HG03521 (cell line): Measurements from ENCODE around the gene ASB5.
A peak's percentile ranks its signal among the peaks of the same experiment; 100 is the strongest.
"Not testable (repeated sequence)": the region's sequence is repeated elsewhere in the genome, so short reads cannot be mapped to it uniquely, and the experiment has no call there.

ENCODE experiments used
- ATAC-seq: cut with Tn5 transposase; IDR thresholded peaks from one replicate; pipeline ENCODE4 v1.9.1; 2021; ENCODE audit warnings: mild to moderate bottlenecking, moderate library complexity; ENCODE audit not compliant: unreplicated experiment

The ASB5 gene

DNA sequence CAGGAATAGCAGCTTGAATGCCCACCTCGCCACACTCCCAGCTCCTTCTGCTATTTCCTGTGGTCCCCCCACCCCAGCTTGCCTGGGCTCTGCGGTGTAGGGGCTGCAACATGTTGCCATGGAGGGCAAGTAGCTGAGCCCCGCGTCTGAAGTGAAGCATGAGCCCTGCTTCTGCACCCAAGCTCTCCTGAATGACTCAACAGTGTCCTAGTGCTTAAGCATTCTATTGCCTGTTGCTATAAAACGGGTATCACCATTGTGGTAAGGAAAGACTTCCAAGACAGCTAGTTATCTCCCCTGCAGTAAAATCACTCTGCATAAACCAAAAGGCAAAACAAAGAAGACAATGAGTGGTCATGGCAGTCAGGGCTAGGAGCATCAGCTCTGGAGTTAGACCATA lies 42.3 kb downstream of the ASB5 start:
- ATAC-seq = no peak

DNA sequence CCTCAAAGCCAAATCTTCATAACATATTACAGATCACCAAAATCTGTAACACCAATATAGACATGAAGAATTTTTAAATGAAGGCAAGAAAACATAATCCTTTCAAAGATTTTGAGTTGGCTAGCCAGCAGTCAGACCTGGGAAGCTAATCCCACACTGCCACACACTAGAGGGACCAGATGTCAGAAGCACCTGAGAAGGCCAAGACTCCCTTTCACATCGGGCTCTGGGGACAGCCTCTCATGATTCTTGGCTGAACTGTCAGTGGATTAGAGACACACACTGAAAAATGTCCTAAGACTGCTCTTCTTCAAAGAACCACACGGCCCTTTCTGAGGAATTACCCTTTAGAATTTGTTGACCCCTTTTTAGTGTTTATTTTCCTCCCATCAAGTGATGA lies 45.5 kb downstream of the ASB5 start:
- no peak for ATAC-seq

DNA sequence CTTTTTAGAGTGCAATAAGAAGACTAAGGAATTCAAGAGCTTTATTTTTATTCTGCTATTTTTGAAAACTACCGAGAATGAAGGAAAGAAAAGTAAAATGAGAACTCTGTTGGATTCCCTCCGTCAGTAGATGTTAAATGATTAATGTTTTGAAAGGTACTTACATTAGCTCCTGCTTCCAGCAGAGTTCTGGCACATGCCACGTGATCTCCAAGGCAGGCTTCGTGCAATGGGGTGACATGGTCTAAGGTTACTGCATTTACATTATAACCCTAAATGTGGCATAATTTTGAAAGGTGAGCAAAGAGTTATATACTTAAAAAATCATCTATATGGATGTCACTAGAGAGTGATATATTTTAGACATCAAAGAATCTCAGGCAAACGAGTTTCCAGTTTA lies 46.9 kb downstream of the ASB5 start:
- no peak for ATAC-seq

DNA sequence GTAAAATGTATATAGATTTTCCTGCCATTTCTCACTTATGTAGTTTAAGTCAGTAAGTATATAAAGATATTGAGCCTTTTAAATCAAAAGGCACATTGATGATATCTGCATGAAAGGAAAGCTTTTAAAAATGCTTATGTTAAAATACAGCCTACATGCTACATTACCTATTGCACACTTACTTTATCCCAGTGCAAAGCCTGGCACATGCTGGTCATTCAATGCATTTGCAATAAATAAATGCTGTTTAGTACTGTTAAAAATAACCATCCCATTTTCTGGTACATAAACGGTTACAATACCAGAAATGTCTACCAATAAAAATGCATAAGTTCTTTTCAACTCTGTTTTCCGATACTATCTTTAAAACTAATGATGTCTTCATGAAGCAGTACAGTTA lies 51.5 kb downstream of the ASB5 start:
- ATAC-seq = no peak

DNA sequence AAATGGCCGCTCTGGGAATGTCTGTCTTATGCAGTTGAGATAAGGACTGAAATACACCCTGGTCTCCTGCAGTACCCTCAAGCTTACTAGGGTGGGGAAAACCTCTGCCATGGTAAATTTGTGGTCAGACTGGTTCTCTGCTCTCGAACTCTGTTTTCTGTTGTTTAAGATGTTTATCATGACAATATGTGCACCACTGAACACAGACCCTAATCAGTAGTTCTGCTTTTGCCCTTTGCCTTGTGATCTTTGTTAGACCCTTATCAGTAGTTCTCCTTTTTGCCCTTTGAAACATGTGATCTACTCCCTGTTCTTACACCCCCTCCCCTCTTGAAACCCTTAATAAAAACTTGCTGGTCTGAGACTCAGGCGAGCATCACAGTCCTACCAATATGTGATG lies 56.7 kb downstream of the ASB5 start:
- not testable (repeated sequence) for ATAC-seq

DNA sequence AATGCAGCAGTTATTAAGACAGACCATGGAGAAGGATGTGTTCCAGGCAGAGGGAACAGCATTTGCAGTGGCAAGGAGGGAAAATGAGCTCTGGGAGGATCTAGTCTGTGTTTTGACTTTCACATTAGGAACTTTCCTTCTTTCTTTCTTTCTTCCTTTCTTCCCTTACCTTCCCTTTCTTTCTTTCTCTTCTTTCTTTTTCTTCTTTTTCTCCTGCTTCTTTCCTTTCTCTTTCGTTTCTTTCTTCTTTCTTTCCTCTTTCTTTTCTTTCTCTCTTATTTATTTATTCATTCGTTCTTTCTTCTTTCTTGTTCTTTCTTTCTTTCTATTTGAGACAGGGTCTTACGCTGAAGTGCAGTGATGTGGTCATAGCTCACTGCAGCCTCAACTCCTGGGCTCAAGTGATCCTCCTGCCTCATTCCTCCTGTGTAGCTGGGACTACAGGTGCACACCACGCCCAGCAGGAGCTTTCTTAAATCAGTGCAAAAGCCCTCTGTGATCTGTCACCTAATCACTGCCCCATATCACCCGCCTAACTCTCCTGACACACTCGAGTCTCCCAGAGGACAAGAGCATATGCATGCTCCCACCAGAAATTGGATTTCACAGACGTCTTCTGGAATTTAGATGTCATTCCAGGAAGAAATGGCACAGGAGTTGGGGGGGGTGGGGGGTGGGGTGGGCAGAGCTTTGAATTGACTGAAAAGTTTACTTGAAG lies 58.3 kb downstream of the ASB5 start:
- ATAC-seq = no peak

DNA sequence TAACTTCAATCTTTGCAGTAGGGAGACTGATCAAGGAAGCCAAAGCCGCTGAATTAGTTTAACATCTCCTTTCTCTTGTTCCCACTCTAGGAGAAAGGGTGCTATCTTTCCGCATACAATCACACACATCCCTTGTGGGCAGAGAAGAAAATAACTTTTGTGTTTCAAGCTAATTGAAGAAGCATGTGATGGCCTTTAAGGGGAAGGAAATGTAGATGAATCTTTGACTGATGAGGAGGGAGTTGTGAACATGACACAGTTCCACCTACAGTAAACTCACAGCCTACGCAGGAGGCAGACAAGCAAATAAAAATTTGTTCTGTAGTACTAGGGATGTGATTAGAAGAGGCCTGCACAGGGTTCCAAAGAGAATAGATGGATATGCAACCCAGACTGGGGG lies 58.9 kb downstream of the ASB5 start:
- ATAC-seq = no peak

DNA sequence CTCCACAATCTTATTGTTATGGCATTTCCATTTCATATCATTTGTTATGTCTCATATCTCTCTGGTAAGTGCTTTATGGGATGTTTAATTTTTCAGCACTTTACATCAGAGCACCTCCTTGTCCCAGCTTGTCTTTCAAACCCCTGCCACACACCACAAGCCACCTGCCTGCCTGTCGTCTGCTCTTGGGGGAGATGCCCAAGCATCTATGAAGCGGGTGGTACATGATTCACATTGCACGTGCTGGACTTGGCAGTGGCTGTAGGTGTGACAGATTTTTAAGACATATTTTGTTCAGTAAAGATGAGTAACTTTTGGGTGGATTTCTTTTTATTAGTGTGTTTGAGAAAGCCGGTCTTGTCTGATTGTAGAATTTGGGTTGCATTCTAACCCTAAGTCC lies 59.5 kb downstream of the ASB5 start:
- ATAC-seq = no peak

DNA sequence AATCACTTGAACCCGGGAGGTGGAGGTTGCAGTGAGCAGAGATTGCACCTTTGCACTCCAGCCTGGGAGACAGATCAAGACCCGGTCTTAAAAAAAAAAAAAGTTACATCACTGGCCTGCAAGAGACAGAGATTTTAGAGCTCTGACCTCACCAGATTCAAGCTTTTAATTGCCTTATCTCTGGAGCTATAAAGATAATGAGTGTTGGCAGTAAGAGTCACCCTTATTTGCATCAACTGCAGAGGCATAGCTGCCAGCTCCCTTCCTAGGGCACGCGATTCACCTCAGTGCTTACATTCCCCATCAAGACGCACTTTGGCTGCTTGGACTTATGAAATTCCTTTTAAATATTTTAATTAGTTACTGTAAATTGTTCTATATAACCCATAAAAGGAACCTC lies 61.2 kb downstream of the ASB5 start:
- ATAC-seq = no peak

DNA sequence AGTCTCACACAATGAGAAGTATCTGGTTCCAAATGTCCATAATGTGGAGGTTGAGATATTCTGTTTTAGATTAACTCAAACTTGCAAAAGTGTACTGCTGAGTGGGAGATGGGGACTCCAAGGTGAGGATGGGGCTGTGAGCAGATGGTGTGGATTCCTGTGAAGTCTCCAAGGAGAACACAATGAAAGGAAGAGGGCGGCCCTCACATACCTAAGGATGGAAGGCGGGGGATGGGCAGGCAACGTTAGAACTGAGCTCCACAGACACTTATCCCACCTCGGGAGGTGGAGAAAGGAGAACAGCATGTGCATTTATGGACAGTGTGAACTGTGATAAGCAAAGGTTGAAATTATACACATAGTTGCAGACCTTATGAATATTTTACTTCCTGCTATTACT lies 63.7 kb downstream of the ASB5 start:
- ATAC-seq = no peak

DNA sequence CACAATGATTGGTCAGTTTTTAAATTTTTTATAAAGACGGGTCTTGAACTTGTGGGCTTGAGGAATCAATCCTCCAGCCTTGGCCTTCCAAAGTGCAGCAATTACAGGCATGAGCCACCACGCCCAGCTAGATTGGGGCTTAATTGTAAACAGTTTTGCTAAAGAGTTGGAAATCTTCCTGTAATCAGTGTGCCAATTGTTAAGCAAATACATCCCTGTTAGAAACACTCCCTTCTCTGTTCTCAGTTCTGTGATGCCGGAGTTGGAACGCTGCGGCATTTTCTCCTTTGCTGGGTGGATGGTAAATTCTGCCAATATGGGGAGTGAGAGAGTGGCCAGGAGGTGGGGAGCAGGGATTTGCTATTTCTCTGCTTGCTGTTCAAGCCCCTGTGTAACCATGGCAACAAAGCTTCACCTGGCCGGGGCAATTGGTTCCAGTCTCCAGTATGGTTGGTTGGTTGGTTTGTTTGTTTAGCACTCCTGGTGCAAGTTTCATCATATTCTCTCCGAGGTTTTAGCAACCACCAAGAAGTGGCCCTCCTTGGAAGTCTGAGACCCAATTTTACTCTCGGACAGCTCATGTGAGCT lies 70.6 kb downstream of the ASB5 start:
- ATAC-seq = no peak

DNA sequence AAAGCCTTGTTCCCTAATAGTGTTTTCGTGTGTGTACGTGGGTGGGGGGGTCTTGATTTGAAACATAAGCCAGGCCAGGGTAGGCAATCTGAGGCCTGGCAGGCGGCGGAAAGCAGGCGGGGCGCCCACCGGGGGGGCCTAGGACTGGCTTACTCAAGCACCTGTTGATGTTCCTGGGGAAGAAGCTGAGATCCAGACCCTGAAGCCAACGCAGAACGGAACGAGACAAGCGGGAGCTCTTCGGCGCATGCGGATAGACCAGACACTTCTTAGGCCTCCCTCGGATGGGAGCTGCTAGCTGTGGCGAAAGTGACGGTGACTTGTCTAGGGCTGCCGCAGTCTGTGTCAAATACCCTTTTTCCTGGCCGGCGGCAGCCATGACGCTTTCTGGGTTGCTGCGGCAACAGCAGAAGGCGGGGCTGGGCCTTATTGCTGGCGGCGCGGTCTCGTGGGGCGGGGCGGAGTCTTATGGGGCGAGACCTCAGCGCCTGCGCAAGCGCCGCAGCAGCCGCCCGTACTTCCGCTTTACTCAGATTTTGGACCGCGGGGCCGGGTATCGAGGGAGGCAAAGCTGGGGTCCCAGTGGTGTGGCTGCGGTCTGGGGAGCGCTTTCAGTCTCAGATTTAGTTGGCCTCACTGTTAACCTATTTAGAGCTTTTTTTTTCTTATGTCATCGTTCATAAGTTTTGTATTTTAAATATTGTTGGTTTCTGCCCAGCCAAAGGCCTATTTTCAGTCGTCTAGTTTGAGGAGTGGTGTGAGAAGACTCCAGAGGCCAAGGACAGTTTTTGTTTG lies 73.6 kb downstream of the ASB5 start, which contains the start of gene SPATA4:
SPATA4 (minus strand) TSS at position 402 of the 795 bp plus-strand sequence; CDS start at position 379, 23 bp downstream.
- peak; percentile 98 for ATAC-seq

DNA sequence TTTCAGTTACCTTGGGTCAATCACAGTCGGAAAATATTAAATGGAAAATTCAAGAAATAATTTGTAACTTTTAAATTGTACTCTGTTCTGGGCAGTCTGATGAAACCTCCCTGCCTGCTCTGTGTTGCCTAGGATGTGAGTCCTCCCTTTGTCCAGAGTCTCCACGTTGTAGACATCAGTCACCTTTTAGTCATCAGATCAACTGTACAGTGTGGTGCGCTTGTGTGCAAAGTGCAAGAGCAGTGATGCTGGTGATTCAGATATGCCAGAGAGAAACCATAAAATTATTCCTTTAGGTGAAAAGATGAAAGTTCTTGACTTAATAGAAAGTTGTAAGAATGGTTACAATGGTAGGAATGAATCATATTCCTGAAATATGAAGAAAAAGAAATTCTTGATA lies 75.1 kb downstream of the ASB5 start:
- ATAC-seq = no peak

DNA sequence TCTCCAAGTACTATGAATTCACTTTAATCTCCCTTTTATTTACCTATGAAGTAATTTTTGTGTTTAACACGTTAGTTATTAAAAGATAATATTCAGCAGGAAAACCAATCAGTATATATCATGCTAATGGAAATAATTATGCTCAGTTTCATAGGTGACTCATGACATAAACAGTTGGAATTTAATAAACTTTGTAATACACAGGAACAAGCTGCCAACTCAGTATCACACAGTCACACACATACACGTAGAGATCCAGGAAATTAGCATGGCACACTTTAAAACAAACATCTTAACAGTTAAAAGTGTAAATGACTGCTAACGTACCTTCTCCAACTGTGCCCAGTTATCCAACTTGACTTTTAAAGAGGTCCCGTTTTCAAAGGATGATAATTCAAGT lies 75.9 kb downstream of the ASB5 start:
- no peak for ATAC-seq

DNA sequence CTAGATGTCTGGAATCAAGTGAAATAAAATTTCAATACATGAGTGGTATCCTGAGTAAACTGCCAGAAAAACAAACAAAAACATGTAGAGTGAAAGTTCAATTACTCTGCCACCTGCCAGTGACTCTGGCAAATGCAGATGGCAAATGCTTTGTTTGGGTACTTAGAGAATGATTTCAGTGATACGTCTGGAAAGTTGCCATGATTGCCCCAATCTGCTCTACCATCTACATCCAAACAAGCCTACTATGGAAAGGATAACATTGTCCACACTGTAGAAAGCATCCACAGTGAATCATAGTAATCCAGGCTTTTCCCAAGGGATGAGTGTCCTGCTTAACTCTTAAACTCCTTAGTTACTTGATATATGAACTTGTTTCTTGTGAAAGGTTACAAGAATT lies 77.0 kb downstream of the ASB5 start:
- no peak for ATAC-seq

DNA sequence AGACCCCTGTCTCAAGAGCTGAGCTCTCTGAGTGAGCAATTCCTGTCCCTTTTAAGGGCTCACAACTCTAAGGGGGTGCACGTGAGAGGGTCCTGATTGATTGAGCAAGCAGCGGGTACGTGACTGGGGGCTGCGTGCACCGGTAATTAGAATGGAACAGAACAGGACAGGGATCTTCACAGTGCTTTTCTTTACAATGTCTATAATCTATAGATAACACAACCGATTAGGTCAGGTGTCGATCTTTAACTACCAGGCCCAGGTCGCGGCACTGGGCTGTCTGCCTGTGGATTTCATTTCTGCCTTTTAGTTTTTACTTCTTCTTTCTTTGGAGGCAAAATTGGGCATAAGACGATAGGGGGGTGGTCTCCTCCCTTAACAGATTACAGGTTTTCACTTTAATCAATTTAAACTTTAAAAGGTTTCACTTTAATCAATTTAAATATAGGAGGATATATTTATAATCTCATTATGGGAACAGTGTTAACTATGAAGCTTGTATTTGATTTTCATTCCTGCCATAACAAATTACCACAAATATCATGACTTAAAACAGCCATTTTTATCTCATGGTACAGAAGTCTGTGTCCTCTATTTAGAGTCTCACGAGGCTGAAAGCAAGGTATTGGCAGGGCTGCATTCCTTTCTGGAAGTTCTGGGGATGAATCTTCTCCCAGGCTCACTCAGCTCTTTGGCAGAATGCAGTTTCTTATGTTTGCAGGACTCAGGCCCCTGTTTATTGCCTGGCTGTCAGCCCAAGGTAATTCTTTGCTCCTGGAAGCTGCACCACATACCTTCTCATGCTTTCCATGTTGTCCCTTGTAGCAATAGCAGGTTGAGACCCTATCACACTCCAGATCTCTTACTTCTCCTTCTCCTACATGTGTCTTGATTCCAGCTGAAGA lies 78.9 kb downstream of the ASB5 start:
- no peak for ATAC-seq

DNA sequence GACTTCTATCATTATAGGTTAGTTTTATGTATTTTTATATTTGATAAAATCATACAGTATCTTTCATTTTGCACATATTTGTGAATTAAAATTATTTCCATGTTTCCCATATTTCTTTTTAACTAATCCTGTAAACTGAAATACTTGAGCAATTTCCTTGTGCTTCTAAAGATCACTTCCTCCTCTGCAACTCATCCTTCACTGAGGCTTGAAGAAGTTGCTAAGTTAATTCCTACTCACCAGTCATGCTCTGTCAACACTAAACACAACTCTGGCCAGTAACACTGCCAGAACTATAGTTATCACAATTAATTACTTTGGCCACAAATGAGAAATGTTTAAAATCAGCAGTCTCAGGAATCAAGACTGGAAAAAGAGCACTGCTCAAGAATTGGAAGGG lies 80.4 kb downstream of the ASB5 start:
- no peak for ATAC-seq

DNA sequence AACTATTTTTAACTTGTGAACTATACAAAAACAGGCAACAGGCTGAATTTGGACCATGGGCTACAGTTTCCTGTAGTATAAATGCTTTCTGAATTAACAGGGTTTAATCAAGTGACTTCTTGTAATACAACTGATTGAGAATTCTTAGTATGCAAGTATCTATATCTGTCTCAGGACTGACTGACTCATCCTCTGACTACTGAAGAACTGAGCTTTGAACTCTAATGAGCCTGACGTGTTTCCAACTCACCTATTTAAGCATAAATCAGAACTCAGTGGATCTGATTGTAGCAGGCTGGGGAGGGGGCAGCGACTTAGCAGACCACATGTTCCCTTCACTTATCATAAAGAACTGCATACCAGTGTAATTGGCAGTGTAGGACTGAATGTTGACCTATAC lies 81.4 kb downstream of the ASB5 start:
- ATAC-seq = no peak

DNA sequence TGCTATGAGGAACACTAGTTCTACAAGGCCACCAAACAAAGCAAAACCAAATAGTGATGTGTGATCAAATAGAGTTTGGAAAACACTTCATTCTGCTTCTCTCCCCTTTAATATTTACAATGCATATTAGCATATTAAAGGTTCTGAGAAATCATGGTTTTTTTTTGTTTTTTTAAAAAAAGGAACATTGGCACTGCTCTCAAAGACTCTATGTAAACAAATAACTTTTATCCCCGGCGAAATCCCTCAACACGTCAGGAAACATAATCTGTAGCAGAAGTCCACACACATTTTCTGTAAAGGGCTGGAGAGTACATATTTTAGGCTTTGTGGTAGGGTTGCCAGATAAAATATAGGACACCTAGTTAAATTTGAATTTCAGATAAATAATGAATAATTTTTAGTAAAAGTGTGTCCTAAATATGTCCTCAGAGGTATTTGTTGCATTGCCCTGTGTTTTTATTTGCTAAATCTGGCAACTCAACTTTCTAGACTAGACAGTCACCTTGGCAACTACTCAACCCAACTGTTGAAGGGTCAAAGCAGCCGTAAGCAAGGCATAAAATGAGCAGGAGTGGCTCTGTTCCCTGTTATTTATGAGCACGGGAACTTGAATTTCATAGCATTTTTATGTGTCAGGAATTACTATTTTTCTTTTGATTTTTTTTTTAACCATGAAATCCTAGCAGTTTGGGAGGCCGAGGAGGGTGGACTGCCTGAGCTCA lies 82.2 kb downstream of the ASB5 start:
- no peak for ATAC-seq

DNA sequence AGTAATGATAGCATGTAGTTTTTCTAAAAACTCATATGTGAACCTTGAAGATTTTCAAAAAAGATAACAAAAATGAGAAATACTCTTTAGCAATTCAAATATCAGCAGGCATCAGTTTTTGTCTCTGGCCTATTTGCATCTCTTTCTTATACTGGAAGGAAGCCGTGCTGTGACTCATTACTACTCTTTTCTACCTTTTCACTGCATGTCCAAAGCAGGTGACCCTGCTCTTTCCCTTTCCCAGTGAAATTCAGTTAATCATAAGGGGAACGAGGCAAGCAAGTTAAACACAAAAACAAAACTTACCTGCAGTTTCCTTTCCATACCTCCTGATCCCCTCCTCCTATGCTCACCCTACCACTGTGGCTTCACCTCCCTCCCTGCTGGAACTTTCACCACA lies 83.0 kb downstream of the ASB5 start:
- ATAC-seq = no peak
